ENCODE measurements around the gene HEATR1.

- TF ChIP-seq, protein P1, sequence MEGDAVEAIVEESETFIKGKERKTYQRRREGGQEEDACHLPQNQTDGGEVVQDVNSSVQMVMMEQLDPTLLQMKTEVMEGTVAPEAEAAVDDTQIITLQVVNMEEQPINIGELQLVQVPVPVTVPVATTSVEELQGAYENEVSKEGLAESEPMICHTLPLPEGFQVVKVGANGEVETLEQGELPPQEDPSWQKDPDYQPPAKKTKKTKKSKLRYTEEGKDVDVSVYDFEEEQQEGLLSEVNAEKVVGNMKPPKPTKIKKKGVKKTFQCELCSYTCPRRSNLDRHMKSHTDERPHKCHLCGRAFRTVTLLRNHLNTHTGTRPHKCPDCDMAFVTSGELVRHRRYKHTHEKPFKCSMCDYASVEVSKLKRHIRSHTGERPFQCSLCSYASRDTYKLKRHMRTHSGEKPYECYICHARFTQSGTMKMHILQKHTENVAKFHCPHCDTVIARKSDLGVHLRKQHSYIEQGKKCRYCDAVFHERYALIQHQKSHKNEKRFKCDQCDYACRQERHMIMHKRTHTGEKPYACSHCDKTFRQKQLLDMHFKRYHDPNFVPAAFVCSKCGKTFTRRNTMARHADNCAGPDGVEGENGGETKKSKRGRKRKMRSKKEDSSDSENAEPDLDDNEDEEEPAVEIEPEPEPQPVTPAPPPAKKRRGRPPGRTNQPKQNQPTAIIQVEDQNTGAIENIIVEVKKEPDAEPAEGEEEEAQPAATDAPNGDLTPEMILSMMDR (IDR thresholded peaks at IDR 0.05): no peak
- TF ChIP-seq POLR2A (IDR thresholded peaks at IDR 0.05): no peak
Observed at GRCh38 chr1:236553370-236553769, 50.9 kb downstream of the HEATR1 start.
